RKO (cell line): Measurements from ENCODE around the gene TMEM115.
"Not testable (repeated sequence)": the region's sequence is repeated elsewhere in the genome, so short reads cannot be mapped to it uniquely, and the experiment has no call there.

Experiments
- DNase-seq: peaks from one replicate; pipeline ENCODE4 v3.0.0-alpha.2; 2016; ENCODE audit warnings: low spot score

Gene TMEM115

DNA sequence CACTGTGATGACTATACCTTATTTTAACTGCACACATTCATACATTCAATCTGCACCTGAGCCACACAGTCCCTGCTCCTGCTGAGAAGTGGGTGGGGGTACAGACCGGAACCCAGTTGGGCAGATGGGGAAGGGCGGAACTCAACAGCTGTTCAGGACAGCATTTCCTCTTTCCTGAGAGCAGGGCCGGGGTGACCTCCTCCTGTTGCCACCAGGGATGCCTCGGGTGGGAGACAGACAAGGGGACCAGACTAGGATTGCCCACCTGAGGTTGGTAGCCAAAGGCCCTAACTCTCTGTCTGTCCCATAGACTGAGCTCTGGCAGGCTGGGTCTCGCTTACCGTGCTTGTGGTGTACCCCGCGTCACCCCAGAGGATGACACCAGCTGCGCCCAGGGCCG lies 40.7 kb downstream of the TMEM115 start:
- no peak for DNase-seq

DNA sequence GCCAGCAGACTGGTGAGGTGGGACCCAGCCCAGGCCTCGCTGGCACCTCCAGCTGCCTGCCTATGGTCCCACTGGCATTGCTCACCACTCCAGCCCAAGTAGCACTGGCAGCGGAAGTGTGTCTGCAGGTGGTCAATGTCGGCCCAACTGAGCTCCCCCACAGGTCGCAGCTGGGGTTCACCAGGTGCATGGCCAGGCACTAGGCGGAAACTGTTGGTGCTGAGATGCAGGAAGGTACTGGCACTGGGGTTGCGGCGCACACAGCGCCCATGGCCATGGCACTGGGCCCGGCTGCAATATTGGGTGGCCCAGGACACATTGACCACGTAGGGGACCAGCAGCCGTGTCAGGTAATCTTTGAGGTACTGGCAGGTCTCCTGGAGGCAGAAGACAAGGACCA lies 41.2 kb downstream of the TMEM115 start:
- DNase-seq: no peak

DNA sequence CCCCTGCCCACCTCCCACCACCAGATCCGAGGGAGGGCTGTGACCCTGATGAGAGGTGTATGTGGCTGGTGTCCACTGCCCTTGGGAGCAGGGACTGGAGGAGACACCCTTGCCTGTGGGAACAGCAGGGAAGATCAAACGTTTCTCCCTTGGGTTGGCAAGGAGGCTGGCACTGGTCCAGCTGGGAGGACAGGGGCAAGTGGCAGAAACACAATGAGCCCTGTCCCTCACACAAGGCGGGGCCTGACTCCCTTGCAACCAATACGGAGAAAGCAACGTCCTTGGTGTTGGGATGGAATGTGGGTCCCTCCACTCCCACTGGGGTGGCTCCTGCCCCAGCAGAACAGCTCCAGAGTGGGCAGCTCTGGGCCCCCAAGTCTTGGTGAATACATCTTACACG lies 42.0 kb downstream of the TMEM115 start:
- DNase-seq: no peak

DNA sequence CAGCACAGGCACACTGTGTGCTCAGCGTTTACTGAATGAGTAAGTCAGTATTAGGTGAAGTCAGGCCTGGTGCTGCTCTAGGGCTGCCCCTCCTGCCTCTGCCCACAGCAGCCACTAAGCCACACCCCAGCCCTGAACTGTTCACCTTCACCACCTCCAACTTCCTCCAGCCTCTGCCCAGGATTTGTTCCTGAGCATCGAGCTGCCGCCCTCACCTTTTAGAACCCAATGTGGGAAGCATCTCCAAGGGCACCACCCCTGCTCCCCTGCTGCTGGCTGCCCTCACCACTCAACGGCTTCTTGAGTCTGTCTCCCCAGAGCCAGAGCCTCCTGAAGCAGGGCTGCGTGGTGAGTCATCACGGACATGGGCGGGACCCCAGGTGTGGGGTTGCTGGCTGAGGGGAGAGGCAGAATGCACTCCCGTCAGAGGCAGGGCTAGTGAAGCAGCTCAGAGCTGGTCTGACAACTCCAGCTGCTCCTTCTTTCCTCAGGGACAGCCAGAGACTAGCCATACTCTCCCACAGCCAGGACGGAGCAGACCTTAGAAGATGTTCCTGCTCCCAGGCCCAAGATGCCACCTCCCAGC lies 42.6 kb downstream of the TMEM115 start:
- no peak for DNase-seq

DNA sequence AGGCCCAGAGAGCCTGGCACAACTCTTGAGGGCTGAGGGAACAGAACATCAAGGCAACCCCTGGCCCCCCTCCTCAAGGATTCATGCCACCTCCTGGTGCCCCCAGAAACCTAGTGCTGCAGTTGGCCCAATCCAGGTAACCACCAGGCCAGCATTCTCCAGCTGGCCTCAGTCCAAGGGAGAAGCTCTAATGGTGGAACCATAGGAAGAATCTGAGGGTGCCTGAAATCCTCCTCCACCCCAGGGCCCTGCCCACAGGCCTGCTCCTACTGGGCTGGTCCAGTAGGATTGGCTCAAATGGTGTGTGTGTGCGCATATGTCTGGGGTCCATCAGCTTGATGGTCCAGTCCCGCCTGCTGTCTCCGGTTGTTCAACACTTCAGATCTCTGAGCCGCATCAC lies 44.5 kb downstream of the TMEM115 start:
- no peak for DNase-seq

DNA sequence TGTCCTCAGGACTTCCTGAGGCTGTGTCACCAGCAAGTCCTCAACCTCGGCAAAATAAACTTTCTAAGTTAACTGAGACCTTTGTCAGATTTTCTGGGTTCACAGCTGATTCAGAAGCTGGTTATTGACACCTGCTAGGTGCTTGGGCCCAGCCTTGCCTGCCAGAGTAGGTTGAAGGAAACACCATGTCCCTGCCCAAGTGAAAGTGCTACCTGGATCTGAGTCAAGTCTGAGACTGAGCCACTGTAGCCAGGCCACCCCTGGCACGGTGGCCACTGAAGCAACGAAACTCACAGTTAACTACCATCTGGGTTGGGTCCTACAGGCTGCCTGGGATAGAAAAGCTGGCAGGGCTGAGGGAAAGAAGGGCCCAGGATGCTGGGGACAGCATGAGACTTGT lies 45.0 kb downstream of the TMEM115 start:
- DNase-seq: no peak

DNA sequence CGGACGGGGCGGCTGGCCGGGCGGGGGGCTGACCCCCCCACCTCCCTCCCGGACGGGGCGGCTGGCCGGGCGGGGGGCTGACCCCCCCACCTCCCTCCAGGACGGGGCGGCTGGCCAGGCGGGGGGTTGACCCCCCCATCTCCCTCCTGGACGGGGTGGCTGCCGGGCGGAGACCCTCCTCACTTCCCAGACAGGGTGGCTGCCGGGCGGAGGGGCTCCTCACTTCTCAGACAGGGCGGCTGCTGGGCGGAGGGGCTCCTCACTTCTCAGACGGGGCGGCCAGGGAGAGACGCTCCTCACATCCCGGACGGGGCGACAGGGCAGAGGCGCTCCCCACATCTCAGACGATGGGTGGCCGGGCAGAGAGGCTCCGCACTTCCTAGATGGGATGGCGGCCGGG lies 47.3 kb downstream of the TMEM115 start:
- DNase-seq: not testable (repeated sequence)
